ENCODE results near the gene GAS2L2. TPM values are rescaled to one million over a fixed set of nuclear protein-coding genes. Genes with fewer than 3 reads are reported as not detected.

Gene GAS2L2
- total and polyA plus RNA-seq, 2 experiments from 2014 or later = not detected

DNA sequence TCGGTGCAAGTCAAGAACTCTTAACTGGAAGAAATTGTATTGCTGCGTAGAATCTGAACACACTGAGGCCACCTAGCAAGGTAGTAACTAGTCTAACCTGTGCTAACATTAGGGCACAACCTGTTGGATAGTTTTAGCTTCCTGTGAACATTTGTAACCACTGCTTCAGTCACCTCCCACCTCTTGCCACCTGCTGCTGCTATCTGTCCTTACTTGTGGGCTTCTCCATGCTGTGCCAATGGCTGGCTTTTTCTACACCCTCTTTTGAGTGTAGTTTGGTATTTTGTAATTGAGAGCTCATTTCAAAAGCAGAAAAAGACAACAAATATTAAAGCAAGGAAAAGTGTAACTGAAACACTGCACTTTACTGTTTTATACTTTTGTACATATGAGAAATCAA lies 29.3 kb downstream of the GAS2L2 start:
- no peak overlapping the region for H2AFZ ChIP-seq

GRCh38 chr17:35717475-35717874 lies 35.6 kb downstream of the GAS2L2 start:
- no peaks in the 10 kb centered on the region for H4K20me1 ChIP-seq (ENCODE audit: insufficient read depth, poor library complexity, severe bottlenecking)
- peaks cover 3% of the 10 kb centered on the region for H3K36me3 ChIP-seq (replicated peaks; ENCODE audit: insufficient read depth, low read depth)
- H3K27me3 ChIP-seq = no peaks in the 10 kb centered on the region
- TF ChIP-seq, protein P1, sequence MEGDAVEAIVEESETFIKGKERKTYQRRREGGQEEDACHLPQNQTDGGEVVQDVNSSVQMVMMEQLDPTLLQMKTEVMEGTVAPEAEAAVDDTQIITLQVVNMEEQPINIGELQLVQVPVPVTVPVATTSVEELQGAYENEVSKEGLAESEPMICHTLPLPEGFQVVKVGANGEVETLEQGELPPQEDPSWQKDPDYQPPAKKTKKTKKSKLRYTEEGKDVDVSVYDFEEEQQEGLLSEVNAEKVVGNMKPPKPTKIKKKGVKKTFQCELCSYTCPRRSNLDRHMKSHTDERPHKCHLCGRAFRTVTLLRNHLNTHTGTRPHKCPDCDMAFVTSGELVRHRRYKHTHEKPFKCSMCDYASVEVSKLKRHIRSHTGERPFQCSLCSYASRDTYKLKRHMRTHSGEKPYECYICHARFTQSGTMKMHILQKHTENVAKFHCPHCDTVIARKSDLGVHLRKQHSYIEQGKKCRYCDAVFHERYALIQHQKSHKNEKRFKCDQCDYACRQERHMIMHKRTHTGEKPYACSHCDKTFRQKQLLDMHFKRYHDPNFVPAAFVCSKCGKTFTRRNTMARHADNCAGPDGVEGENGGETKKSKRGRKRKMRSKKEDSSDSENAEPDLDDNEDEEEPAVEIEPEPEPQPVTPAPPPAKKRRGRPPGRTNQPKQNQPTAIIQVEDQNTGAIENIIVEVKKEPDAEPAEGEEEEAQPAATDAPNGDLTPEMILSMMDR (IDR thresholded peaks at IDR 0.05; ENCODE audit: poor library complexity) = no peak
- TF ChIP-seq EZH2phosphoT487 (IDR thresholded peaks at IDR 0.05; ENCODE audit: low read depth, severe bottlenecking, unreplicated experiment) = no peak
- peak overlapping the region; percentile 59 for H3K27ac ChIP-seq
- no peaks in the 10 kb centered on the region for H3K9me2 ChIP-seq (replicated peaks; ENCODE audit: insufficient read depth)
- no peak overlapping the region for H2AFZ ChIP-seq
- WGBS (ENCODE audit: low lambda C conversion rate, missing lambda C conversion rate) = 52% methylated on average over 2 of the region's 2 CpGs
- no peak overlapping the region for H3K4me2 ChIP-seq
- H3K4me1 ChIP-seq (ENCODE audit: insufficient read depth) = peaks cover 18% of the 10 kb centered on the region
- H3K79me2 ChIP-seq = no peaks in the 10 kb centered on the region
- DNase-seq (ENCODE audit: low spot score) = no peak
- no peak overlapping the region for H3K4me3 ChIP-seq
- H3K9me3 ChIP-seq (ENCODE audit: low read depth) = no peaks in the 10 kb centered on the region

More for the DNA sequence above, 29.3 kb downstream of the GAS2L2 start:
- 100% methylated on average over 2 of the region's 2 CpGs for WGBS (ENCODE audit: low lambda C conversion rate, missing lambda C conversion rate)
- Histone ChIP-seq H4K20me1 (ENCODE audit: insufficient read depth, poor library complexity, severe bottlenecking) (no peaks in the 10 kb centered on the region), H3K79me2 (no peaks in the 10 kb centered on the region), H3K9me2 (replicated peaks; ENCODE audit: insufficient read depth) (no peaks in the 10 kb centered on the region), H3K36me3 (replicated peaks; ENCODE audit: insufficient read depth, low read depth) (no peaks in the 10 kb centered on the region), H3K9me3 (ENCODE audit: low read depth) (no peaks in the 10 kb centered on the region), H3K4me3 (no peak overlapping the region), H3K27me3 (no peaks in the 10 kb centered on the region), H3K4me2 (no peak overlapping the region), H3K4me1 (ENCODE audit: insufficient read depth) (peaks cover 25% of the 10 kb centered on the region), H3K27ac (no peak overlapping the region)
- no peak for DNase-seq (ENCODE audit: low spot score)
- TF ChIP-seq EZH2phosphoT487 (IDR thresholded peaks at IDR 0.05; ENCODE audit: low read depth, severe bottlenecking, unreplicated experiment) = no peak
- no peak for TF ChIP-seq EZH2 (IDR thresholded peaks at IDR 0.05; ENCODE audit: borderline replicate concordance)
- TF ChIP-seq, protein P1 (IDR thresholded peaks at IDR 0.05; ENCODE audit: poor library complexity) = no peak

GRCh38 chr17:35716897-35717465 lies 36.1 kb downstream of the GAS2L2 start:
- Histone ChIP-seq H3K79me2 (no peaks in the 10 kb centered on the region), H3K4me2 (no peak overlapping the region), H3K4me1 (ENCODE audit: insufficient read depth) (peaks cover 18% of the 10 kb centered on the region), H3K27me3 (no peaks in the 10 kb centered on the region), H3K36me3 (replicated peaks; ENCODE audit: insufficient read depth, low read depth) (peaks cover 3% of the 10 kb centered on the region), H3K4me3 (no peak overlapping the region), H4K20me1 (ENCODE audit: insufficient read depth, poor library complexity, severe bottlenecking) (no peaks in the 10 kb centered on the region), H2AFZ (no peak overlapping the region), H3K27ac (peak overlapping the region; percentile 59), H3K9me2 (replicated peaks; ENCODE audit: insufficient read depth) (no peaks in the 10 kb centered on the region), H3K9me3 (ENCODE audit: low read depth) (no peaks in the 10 kb centered on the region)
- TF ChIP-seq EZH2phosphoT487 (IDR thresholded peaks at IDR 0.05; ENCODE audit: low read depth, severe bottlenecking, unreplicated experiment) (no peak), EZH2 (IDR thresholded peaks at IDR 0.05; ENCODE audit: borderline replicate concordance) (no peak)
- TF ChIP-seq, protein P1 (IDR thresholded peaks at IDR 0.05; ENCODE audit: poor library complexity) = no peak
- 64% methylated on average over 4 of the region's 4 CpGs for WGBS (ENCODE audit: low lambda C conversion rate, missing lambda C conversion rate)
- DNase-seq (ENCODE audit: low spot score) = no peak

Data from hepatocyte (in vitro differentiated cells).